ENCODE measurements around the gene SLC35B1.
"Not testable (repeated sequence)": the region's sequence is repeated elsewhere in the genome, so short reads cannot be mapped to it uniquely, and the experiment has no call there.

Gene SLC35B1

GRCh38 chr17:49699966-49700575, 7.7 kb downstream of the SLC35B1 start:
- no peak for DNase-seq (ENCODE audit: low read depth in 2 of 2)

- no peak for DNase-seq (ENCODE audit: low read depth in 2 of 2)
Measured at GRCh38 chr17:49698005-49698404, 9.8 kb downstream of the SLC35B1 start.

GRCh38 chr17:49696233-49696761, 11.5 kb downstream of the SLC35B1 start:
- peak; percentile 53 to 70 for DNase-seq (ENCODE audit: low read depth in 2 of 2)

- DNase-seq (ENCODE audit: low read depth in 2 of 2) = no peak
Measured at GRCh38 chr17:49695698-49696232, 12.0 kb downstream of the SLC35B1 start.

- peak; percentile 58 to 75 for DNase-seq (ENCODE audit: low read depth in 2 of 2)
Measured at GRCh38 chr17:49694847-49695697, 12.7 kb downstream of the SLC35B1 start.

- no peak for DNase-seq (ENCODE audit: low read depth in 2 of 2)
Measured at GRCh38 chr17:49692751-49693150, 15.0 kb downstream of the SLC35B1 start.

GRCh38 chr17:49691677-49692191, 16.0 kb downstream of the SLC35B1 start:
- DNase-seq (ENCODE audit: low read depth in 2 of 2) = no peak

- DNase-seq (ENCODE audit: low read depth in 2 of 2) = no peak
Measured at GRCh38 chr17:49691086-49691676, 16.6 kb downstream of the SLC35B1 start.

GRCh38 chr17:49690256-49690655, 17.5 kb downstream of the SLC35B1 start:
- no peak for DNase-seq (ENCODE audit: low read depth in 2 of 2)

GRCh38 chr17:49688848-49689247, 18.9 kb downstream of the SLC35B1 start:
- no peak for DNase-seq (ENCODE audit: low read depth in 2 of 2)

GRCh38 chr17:49687878-49688491, 19.8 kb downstream of the SLC35B1 start:
- no peak for DNase-seq (ENCODE audit: low read depth in 2 of 2)

- no peak for DNase-seq (ENCODE audit: low read depth in 2 of 2)
Measured at GRCh38 chr17:49681106-49681979, 26.4 kb downstream of the SLC35B1 start.

- DNase-seq (ENCODE audit: low read depth in 2 of 2) = no peak
Measured at GRCh38 chr17:49680314-49680713, 27.4 kb downstream of the SLC35B1 start.

GRCh38 chr17:49677933-49678847, 29.6 kb downstream of the SLC35B1 start, which contains the start of gene SPOP:
TSS of gene SPOP (minus strand) at chr17:49678097. CDS start at chr17:49622810, 55,287 bp downstream.
- DNase-seq (ENCODE audit: low read depth in 2 of 2) = peak; percentile 98

- peak; percentile 95 to 96 for DNase-seq (ENCODE audit: low read depth in 2 of 2)
Measured at GRCh38 chr17:49677134-49677932, 30.4 kb downstream of the SLC35B1 start.

GRCh38 chr17:49676276-49676868, 31.4 kb downstream of the SLC35B1 start:
- DNase-seq (ENCODE audit: low read depth in 2 of 2) = no peak

- DNase-seq (ENCODE audit: low read depth in 2 of 2) = no peak
Measured at GRCh38 chr17:49674507-49674906, 33.3 kb downstream of the SLC35B1 start.

GRCh38 chr17:49673679-49674078, 34.1 kb downstream of the SLC35B1 start:
- not testable (repeated sequence) for DNase-seq (ENCODE audit: low read depth in 2 of 2)

Measured in stimulated activated CD4-positive, alpha-beta T cell treated with anti-CD3 and anti-CD28 coated beads, Interleukin-4, amount 100 ng/mL, for 48 hours (primary cell).